ENCODE measurements around the gene KICS2.
"Not testable (repeated sequence)": the region's sequence is repeated elsewhere in the genome, so short reads cannot be mapped to it uniquely, and the experiment has no call there.

Gene KICS2

DNA sequence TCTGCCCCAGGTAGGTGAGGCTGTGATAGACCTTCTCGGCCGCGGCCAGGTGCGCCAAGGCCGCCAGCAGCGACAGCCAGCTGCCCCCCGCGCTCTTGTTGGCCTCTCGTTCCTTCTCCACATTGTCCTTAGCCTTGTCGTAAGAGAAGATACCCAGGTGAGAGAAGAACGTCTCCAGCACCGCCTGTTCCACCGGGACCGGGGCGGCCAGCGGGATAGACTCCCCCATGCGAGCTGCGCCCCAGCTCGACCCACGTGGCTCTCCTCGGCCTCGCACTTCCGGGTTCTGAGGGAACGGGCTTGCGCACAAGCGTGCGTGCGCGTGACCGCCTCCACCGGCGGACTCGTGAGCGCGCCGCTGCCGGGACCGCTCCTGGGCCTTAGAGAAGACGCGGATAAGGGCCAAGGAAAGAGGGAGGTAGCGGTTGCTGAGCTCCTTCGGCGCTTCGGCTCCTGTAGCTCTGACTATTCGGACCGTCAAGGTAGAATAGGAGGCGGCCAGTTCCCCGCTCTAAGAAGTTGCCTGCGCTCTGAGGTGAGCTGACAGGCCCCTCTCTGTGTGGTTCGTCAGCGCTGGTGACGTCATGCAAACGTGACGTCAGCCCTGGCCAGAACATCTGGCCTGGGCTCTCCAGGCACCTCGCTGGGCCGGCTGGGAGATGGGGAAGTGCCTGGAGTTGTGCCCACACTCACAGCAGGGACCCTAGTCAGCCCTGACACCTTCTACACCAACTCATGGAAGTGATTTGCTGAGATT lies at the start of gene KICS2:
KICS2 (minus strand) TSS at position 288 of the 757 bp plus-strand sequence; CDS start at position 229, 59 bp downstream.
- peak; percentile 92 for DNase-seq

DNA sequence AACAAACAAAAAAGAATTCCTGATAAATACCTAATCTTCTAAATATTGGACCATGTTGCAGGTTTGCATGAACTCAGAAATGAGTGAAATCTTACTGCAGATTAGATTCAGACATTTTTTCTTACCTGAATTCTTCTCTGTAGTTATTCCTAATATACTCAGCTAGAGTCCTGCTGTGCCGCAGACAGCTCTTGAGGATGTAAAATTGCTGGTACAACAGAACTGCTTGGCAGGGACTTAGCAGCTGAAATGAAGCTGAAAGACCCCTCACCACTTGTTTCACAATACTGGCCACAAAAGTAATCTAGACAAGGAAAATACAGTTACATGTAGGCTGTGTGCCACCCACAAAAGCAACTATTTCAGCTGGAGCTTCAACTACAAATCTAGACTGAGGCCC lies 48.3 kb upstream of the KICS2 start:
- DNase-seq, result no peak

DNA sequence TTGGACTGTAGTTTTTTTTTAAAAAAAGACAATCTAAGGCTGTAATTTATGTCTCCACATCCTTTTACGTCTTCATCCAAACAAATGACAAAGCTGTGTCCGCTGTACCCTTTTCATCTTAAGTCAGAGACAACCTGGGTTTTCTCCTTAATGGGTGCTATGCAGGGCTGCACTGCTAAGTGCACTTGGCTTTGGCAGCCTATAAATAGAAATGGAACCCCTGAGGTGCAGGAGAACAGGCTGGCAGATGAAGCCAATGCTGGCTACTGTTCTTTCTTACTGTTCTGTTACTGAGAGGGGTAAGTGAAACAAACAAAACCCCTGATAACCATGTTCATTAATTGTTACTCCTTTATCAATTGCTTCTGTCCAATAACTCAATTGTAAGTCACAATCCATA lies 47.1 kb upstream of the KICS2 start:
- DNase-seq, result no peak

DNA sequence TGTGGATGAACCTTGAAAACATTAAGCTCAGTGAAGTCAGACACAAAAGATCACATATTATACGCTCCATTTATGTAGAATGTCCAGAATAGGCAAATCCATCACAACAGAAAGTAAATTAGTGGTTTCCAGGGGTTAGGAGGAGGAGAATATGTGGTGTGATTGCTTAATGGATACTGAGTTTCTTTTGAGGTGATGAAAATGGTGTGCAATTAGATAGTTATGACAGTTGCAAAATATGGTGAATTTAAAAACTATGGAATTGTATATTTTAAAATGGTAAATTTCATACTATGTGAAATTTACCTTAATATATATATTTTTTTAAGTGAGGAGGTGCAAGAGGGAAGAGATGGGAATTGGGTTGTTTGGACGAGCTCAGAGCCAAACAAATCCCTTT lies 46.3 kb upstream of the KICS2 start:
- DNase-seq, result no peak

DNA sequence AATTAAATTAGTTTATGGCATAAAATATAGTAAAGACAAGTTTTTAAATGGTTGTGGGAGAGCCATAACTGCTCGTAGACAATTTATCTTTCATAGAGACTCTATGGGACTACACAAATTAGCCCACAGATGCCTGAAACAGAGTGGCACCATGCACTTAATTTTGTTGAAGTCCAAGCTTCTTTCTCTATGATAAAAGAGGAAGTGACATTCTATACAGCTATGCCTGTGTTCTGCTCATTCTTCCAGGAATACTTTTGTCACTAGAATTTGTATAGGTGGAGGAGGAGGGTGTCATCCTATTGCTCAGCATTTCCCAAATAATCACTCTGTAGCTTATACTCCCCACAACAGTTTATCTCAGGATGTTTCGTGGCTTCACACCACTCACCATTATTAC lies 43.7 kb upstream of the KICS2 start:
- DNase-seq, result no peak

DNA sequence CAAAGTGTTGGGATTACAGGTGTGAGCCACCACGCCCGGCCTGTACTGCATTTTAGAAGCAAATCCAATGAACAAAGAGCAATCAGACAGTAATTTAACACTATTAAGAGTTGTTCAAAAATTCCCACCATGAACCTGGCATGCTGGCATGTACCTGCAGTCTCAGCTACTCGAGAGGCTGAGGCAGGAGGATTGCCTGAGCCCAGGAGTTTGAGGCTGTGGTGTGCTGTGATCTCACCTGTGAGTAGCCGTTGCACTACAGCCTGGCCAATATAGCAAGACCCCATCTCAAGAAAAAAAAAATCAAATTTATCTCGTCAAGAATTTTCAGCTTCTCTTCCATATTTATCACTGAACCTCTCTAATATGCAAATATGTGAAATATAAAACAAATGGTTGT lies 39.7 kb upstream of the KICS2 start:
- no peak for DNase-seq

DNA sequence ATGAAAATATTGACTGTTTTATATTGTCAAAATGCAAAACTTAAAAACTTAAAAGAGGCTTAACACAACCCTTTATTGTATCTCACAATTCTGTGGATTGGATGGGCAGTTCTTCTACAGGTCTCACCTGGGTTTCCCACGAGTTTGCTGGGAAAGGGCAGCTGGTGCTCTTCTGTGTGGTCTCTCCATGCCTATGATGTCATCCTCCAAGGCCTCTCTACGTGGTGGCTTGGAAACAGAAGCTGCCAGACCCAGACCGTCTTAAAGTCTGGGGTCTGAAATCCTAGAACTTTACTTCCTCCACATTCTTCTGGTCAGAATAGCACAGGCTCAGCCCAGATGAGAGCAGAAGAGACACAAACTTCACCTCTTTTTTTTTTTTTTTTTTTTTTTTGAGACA lies 36.5 kb upstream of the KICS2 start:
- DNase-seq, result no peak

DNA sequence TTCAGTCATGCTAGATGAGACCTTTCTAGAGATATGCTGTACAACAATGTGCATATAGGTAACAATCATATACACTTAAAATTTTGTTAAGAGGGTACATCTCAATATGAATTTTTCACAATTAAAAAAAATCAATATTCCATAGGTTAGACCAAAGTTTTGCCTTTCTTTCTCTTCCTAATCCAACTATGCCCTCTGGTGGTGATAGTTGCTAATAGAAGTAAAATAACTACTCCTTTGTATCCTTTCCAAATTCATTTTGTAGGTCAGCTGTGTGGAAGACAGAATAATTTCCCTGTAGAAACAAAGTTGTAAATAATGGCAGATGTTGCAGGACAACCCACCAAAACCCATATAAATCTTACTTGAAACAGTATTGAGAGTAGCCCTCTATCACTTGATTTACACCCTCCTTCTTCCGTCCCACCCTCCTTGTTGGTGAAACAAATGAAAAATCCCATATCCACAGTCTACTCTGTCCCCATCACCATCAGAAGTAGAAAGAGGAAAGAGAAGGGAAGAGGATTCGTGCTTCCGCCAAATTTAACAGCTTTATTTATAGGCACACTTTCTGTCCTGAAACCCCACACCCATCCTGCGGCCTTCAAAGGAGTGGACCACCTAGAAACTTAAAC lies 34.2 kb upstream of the KICS2 start:
- DNase-seq, result peak; percentile 65

DNA sequence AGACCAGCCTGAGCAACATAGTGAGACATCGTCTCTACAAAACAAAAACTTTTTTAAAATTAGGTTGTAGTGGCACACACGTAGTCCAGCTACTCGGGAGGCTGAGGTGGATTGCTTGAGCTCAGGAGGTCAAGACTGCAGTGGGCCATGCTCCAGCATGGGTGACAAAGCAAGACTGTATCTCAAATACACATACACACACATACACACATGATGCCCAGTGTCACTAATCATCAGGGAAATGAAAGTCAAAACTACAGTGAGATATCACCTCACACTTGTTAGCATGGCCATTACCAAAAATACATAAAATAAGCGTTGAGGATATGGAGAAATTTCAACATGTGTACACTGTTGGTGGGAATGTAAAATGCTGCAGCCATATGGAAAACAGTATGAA lies 33.2 kb upstream of the KICS2 start:
- DNase-seq, result no peak

DNA sequence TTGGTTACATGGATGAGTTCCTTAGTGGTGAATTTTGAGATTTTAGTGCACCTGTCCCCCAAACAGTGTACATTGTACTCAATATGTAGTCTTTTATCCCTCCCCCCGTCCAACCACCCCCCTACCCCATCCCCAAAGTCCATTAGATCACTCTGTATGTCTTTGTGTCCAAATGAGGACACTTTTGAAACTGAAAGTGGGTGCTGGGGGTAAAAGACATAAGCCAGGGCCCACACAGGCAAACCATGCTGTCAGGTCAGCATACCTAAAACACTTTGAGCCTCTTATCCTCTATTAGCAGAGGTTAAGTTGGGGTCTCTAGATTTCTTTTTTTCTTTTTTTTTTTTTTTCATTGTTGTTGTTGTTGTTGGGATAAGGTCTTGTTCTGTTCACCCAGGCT lies 31.3 kb upstream of the KICS2 start:
- no peak for DNase-seq

DNA sequence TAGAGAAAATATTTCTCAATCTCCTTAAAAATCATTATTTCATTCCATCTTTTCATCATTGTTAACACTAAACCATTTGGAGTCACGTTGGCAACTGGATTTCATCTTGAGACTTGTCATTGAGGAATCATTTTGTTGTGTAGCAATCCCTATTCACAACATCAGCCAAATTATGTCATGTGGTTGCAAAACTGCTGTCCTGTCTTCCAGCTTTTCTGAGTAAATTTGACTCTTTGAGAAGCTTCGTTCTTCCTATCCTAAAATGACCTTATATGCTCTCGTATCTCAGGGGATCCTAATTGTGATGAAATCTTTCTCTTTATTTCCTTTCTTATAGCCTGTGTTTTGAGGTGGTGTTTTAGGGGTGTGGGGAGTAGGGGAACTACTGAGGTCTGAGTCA lies 30.6 kb upstream of the KICS2 start:
- peak; percentile 60 for DNase-seq

DNA sequence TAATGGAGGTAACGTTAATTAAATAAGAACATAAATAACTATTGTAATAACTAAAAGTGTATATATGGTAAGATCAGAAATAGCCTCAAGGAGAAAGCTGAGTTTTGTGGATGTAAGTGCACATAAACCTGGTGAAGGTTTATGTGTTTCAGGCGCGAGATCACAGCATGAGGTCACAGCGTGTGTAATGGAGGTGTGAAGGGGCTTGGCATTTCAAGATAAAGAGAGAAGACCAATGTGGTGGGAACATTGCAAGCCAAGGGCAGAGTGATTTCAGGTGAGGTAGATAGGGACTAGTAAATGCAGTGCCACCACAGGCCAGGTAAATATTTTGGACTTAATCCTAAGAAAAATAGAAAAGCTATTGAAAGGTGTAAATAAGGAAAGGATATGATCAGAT lies 21.7 kb upstream of the KICS2 start:
- DNase-seq, result no peak

DNA sequence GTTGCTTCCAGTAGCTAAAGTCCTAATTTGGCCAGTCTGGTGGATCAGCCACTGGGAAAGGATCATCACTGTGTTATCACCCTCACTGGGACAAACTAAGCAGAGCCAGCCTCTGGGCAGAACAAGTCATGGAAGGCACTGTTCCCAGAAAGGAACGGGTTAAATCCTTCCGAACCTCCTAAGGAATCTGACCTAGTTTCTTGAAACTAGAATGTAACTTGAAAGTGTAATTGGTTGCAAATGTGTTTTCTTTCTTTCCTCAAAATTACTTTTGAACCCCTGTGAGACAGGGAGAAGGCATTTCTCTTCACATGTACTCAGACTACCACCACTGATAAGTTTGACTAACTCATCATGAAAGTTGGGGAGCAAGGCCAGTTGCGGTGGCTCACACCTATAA lies 18.7 kb upstream of the KICS2 start:
- no peak for DNase-seq

DNA sequence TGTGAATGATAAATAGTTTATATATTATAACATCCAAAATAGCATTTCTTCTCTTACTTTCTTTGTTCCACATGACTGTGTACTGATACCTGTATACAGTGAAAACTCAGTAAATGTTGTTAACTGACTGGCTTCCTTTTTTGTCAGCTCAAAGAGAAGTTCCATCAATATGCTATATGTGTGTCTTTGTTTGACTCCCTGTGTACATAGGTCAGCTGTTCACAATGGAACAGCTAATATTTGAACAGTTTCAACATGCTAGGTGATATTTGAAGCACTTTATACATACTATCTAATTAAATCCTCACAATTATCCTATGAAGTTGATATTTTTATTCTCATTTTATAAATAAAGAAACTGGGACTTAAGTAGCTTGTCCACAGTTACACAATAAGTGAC lies 15.3 kb upstream of the KICS2 start:
- no peak for DNase-seq

DNA sequence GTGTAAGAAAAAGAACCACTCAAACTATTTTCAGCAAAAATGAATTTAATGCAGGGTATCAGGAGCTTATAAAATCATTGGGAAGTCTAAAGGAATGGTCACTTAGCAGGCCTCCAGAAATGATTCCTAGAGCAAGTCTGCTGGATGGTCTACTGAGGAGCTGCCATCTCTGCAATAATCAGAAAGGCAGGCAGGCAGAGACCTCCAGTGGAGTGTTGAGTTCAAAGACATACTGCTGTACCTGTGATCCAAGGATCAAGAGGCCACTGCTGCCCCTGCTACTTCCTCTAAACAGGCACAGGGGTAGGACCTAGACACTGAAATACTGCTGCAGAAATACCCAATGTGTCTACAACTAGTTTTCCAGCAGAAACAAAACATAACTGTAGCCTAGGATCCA lies 14.5 kb upstream of the KICS2 start:
- peak; percentile 22 for DNase-seq

DNA sequence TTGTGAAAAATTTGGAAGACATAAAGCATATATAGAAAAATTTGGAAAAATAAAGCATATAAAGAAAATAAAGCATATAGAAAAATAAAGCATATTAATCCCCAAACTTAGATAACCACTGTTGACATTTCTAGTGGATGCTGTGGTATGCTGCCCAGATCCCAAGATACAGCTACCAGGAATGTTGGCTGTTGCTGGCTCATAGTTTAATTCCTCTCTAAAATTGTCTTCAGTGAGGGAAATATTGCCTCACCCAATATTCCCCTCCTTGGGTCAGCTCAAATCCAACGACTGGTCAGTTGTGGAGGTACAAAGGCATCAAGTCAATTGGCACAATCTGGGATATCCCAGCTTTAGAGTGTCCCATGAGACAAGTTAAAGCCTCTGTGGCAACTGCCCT lies 10.1 kb upstream of the KICS2 start:
- no peak for DNase-seq

DNA sequence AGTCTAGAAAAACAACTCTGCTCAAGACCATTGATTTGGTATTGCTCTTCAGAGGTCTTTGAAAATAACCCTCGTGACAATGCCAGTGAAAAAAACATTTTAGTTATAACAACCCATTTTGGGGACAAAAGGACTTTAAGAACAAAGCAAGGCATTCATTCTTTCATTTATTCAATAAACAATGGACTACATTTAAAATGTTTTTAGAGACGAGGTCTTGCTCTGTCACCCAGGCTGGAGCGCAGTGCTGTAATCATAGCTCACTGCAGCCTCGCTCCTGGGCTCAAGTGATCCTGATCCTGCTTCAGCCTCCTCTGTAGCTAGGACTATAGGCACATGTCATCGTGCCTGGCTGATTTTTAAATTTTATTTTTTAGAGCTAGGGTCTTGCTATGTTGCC lies 7.7 kb upstream of the KICS2 start:
- no peak for DNase-seq

DNA sequence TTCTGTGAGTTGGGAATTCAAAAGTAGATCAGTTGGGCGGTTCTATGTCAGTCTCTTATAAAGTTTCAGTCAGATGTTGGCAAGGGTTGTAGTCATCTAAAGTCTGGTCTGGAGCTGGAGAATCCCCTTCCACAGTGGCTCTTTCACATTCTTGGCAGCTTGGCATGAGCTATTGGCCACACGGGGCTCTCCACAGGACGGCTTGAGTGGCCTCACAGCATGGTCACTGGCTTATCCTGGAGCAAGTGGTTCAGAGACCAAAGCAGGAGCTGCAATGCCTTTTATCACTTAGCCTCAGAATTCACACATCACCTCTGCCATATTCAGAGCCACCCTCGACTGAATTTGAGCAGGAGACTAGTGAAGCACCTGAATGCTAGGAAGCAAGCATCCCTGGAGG lies 7.1 kb upstream of the KICS2 start:
- DNase-seq, result no peak

DNA sequence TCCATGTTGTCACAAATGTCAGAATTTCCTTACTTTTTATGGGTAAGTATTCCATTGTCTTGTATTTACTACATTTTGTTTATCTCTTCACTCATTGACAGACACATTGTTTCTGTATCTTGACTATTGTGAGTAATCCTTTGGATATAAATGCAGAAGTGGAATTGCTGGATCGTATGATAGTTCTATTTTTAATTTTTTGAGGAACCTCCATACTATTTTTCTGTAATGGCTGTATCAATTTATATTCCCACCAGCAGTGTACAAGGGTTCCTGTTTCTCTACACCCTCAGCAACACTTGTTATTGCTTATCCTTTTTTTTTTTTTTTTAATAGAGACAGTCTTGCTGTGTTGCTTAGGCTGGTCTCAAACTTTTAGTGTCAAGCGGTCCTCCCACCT lies 3.5 kb upstream of the KICS2 start:
- DNase-seq, result no peak

DNA sequence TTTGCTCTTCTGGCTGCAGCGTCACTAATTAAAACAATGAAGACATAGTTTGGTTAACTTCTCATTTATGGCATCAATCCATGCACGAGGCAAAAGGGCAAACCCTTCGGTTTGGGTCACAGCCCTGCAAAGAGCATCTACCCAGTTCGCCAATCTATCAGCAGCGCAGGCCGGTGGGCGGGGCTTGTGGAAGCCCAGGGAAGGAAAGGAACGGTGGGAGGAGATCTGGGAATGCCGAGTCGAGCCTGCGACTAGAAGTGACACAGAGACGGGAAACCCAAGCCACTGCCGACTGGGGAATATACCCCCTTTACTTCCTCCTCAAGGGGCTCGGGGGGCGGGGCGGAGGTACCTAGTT lies 466 bp downstream of the KICS2 start:
- DNase-seq, result peak; percentile 81

DNA sequence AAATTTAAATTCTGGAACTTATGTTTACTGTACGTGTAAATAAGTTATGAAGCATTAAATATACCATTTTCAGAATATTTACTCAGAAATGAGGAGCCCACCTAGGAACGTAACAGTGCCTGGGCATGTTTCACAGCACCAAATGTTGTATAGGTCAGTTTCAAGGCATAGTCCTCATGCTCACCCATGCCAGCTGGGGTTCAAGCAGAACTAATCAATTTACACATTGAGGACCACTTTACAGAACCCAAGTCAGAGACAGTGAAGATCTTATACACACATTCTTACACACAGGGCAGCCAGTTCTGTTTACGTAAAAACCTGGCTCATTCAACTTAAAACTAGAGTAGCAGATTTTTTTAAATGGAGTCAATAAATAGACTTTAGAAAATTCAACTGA lies 2.0 kb downstream of the KICS2 start:
- DNase-seq, result no peak

DNA sequence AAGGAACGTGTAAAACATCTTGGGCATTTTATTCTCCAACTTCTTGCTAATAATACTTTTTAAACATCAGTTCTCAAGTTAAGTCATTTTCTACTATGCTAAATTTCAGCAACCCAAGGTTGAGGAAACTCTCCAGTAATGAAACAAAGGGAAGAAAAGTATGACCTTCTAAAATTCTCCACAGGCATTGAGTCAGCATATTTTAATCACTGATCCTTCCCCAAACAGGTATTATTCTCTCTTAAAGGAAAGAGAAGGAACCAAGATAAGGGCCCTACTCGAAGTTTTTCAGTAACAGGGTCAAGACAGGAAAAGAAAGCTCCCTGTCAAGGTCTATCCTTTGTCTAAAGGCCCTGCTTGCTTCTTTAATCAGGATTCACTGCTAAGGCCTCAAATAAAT lies 3.0 kb downstream of the KICS2 start:
- DNase-seq, result no peak

DNA sequence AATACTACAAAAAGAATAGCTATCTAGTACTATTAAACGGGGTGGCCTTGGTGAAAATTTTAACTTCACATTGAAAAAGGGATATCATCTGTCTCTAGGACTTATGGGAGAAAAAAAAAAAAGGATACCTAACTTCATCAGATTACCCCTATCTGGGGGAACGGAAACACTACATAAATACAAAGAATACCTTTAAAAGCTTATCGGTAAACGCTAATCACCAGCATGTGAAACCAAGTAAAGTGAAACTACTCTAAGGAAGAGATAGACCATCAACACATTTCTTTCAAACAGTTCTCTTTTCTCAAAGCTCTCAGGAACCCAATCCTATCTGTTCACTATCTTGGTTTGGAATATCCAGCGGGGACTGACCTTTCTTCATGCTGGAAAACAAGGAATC lies 3.5 kb downstream of the KICS2 start:
- DNase-seq, result no peak

DNA sequence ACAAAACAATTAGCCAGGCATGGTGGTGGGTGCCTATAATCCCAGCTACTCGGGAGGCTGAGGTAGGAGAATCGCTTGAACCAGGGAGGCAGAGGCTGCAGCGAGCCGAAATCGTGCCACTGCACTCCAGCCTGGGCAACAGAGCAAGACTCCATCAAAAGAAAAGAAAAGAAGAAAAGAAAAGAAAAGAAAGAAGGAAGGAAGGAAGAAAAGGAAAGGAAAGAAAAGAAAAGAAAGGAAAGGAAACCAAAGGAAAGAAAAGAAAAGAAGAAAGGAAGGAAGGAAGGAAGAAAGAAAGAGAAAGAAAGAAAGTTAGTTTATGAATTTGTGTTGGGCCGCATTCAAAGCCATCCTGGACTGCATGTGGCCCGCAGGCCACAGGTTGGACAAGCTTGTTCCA lies 4.5 kb downstream of the KICS2 start:
- not testable (repeated sequence) for DNase-seq

DNA sequence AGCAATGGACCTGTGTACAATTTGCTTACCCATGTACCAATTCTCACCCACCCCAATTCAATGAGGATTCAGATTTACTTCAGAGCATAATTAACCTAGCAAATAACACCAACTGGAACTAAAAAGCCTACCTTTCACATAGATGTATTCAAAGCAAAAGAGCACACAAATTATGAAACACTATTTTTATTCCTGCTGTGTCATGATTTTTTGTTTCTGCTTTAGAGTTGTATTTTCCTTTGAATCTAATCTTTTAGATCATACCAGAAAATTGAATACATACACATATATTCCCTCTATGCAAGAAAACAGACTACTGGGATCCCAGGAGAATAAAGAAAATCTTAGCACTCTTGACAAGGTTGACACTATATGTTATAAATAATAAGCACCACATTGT lies 5.9 kb downstream of the KICS2 start:
- no peak for DNase-seq
